GM21786 (cell line): ENCODE data around the gene MEGF11.

ENCODE experiments used
- ATAC-seq: cut with Tn5 transposase; IDR thresholded peaks from one replicate; pipeline ENCODE4 v1.9.1; 2021; ENCODE audit not compliant: unreplicated experiment

The MEGF11 gene

DNA sequence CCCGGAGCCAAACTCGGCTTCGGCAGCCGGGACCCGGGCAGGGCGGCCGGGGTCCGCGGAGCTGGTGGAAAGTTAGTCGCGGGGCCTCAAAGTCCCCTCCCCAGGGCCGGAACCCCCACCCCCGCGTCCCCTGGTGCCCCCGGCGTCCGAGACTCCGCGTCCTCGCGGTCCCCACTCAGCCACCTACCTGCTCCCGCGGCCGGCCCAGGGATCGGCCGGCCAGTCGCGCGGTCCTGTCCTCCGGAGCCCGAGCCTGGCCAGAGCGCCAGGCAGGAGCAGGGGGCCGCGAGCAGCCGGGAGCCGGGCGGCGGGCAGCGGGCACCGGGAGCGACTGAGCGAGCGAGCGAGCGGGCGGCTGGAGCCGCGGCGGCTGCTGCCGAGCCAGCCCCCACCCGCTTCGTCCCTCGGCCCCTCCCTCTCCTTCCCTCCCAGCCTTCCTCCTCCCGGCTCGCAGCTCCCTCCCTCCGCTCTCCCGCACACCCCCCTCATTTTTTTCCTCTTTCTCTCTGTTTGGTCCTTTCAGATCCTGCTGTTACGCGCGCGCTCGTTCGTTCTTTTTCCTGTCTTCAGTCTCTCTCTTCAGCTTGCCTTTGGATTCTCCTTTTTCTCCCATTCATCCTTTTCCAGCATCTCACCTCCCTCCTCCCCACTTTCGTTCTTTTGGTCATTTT lies at the start of gene MEGF11:
Gene MEGF11, minus strand, starts transcription at position 333 of the 671 bp plus-strand sequence. CDS start 125,347 bp downstream, outside the sequence.
- no peak for ATAC-seq

DNA sequence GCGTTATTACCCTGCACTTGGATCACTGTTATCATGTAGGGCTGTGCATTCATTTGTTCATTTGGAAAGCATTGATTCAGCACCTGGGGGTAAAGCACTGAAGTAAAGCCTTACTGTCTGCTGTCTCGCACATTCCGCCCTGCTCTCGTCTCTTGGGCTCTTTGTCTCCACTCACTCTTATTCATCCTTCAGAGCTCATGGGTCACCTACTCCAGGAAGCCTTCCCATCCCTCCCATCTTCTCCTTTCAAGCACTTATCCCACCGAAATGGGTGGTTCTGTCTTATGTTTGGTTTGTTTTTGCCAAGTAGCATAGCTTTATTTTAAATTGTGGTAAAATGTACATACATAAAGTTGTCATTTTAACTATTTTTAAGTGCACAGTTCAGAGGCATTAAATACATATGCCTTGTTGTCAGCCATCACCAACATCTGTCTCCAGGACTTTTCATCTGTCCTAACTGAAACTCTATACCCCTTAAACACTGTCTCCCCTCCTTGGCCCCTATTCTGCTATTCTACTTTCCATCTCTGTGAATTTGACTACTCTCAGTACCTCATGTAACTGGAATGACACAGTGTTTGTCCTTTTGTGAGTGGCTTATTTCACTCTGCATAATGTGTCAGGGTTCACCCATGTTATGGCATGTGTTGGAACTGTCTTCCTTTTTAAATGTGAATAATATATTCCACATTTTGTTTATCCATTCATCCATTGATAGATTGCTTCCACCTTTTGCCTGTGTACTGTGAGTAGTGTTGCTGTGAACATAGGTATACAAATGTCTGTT lies 49.1 kb upstream of the MEGF11 start:
- ATAC-seq: no peak

DNA sequence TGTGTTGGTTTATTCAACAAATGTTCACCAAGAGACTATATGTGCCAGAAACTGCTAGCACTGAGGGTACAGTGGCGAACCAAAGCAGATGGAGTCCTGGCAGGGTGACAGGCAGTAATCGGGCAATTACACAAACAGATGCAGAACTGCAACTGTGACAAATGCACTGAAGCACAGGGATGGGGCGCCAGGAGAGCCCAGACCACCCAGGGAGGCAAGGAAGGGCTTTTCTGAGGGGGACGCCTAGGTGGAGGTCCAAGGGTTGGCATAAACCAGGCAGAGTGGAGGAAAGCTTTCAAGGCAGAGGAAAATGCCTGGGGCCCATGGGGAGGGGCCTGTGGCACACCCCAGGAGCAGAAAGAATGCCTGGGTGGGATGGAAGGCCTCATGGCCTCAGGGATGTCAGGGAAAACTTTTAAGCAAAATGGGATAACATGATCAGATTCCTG lies 45.3 kb upstream of the MEGF11 start:
- ATAC-seq: no peak

DNA sequence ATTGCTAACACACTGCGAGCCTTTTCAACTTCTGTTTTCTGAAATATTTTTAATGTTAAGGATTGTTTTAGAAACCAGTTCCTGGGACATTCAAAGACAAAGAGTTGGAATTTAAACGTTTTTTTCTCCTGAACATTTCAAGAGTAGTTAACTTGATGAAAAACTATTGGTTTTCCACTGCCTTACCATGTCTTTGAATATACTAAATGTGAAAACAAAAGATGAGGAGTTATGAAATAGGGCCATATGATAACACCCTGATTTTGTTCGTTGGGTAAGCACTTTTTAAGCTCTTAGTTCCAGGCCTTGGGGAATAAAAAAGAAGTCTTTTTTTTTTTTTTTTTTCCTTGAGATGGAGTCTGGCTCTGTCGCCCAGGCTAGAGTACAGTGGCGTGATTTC lies 42.6 kb upstream of the MEGF11 start:
- ATAC-seq: no peak

DNA sequence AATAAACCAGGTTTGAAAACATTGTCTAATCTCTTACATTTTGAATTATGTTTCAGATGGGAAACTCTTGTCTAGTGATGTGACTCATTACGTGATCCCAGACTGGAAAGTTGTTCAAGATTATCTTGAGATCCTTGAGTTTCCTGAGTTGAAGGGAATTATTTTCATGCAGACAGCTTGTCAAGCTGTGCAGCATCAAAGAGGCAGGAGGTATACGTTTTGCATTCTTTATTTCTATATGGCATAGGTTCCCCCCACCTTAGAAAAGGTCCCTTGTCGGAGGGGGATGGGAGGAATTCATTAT lies 41.3 kb upstream of the MEGF11 start:
- no peak for ATAC-seq

DNA sequence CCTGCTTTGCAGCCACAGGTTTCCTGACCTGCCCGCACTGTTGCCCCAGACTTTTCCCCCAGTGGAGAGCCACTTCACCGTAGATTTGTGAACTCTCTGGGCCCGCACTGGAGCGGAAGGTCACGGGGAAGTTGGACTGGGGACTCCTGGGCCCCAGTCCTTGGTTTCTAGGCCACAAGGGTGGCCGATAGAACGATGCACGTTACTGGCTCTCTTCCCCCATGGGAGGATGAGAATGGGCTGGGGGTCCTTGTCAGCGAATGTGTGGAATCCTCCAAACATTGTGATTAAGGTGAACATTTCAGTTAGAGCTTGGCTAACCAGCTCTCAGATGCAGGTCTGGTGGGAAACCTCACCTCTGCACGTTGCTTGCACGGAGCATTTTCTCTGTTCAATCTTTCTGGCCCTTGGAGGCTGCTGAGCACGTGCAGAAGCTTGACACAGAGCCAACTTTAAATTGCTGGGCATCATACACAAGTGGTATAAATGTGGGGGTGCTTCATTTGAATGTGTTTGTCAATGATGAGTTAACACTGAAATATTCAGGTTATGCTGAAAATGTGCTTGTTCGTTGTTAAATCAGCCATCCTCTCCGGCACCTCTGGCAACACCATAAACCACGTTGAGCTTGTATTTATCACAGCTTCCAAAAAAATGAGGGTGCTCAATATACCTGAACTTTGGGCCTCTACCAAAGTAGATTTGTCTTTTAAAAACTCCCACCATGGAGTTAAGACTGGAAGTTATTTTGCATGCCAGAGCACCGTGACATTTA lies 40.8 kb upstream of the MEGF11 start:
- ATAC-seq: peak; percentile 8

DNA sequence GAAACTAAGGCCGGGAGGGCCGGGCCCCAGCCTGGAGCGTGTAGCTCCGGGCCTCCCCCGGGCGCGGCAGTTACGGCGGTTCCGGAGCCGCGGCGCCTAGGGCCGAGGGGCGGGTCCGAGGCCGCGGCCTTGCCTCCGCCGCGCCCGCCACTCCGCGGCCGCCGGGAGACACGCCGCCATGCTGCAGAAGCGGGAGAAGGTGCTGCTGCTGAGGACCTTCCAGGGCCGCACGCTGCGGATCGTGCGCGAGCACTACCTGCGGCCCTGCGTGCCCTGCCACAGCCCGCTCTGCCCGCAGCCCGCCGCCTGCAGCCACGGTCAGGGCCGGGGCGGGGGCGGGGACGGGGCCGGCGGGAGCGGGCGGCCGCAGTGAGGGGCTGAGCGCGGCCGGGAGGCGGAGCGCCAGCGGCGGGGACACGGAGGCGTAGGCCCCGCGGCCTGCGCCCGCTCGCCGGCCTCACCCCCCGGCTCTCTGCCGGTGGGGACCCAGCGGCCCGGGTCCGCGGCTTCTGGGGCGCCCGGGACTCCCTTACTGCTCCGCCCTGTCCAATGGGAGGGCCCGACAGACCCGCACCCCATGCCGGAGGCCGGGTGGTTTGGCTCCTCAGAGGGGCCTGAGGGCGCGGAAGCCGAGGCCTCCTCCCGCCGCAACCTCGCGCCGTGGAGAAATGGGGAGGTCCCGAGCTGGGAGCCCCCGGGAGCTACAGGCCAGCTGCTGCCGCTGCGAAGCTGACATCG lies 40.0 kb upstream of the MEGF11 start, which contains the start of gene DIS3L:
Gene DIS3L, plus strand, starts transcription at position 150 of the 738 bp plus-strand sequence. Its CDS starts 29 bp downstream, at position 179.
- ATAC-seq: peak; percentile 56

DNA sequence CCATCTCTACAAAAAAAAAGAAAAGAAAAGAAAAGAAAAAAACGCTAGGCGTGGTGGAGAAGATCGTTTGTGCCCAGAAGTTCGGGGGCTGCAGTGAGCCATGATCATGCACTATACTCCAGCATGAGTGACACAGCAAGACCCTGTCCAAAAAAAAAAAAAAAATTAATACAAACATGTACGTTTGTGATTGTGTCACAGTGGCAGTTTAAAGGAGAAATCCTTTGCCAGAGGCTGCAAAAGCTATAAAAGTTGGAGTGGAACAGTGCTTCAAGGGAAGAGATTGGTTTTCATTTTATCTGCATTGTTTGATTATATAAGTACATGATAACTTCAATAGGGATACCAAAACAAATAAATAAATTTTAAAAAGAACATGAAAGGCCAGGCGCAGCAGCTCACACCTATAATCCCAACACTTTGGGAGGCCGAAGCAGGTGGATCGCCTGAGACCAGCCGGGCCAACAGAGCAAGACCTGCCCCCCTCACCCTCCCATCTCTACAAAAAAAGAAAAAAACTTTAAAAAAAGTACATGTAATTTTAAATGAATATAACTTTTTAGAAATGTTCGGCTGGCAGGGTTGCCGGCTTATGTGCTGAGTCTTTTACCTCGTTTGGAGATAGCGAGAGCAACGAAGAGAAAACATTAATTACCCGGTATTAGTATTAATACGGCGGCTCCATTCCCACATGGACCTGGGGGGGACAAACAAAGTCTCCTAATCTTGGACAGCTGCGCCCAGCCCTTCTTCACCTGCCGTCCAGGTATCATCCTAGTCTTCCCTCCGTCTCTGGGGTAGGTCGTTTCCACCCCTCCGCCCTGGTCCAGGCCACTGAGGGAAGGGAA lies 39.2 kb upstream of the MEGF11 start:
- ATAC-seq: no peak

DNA sequence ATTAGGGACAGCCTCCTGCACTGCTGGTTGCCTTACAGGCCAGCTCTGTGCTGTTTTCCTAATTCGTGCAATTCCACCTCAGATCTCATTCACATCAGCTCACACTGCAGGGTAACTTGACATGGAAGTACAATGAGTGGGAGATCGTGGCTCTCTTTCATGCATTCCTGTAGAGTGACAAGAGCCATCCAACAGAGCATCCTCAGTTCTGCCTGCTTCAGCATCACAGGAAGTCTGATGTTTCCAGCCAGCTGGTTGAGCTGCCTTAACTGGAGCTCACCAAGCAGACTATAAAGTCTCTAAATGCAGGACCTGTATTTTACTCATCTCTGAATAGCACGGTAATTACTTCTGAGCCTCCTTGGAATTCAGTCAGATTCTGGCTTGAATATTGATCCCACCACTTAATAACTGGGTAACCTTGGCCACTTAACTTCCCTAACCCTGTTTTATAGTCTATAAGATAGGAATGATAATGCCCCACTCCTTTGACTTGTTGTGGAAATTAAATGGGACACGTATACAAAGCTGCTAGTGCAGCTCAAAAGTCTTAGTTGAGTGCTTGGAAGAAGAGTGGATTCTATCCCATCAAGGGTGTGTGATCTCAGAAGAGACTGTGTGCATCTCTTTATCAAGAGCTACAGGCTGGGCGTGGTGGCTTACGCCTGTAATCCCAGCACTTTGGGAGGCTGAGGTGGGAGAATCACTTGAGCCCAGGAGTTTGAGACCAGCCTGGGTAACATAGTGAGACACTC lies 38.4 kb upstream of the MEGF11 start:
- no peak for ATAC-seq

DNA sequence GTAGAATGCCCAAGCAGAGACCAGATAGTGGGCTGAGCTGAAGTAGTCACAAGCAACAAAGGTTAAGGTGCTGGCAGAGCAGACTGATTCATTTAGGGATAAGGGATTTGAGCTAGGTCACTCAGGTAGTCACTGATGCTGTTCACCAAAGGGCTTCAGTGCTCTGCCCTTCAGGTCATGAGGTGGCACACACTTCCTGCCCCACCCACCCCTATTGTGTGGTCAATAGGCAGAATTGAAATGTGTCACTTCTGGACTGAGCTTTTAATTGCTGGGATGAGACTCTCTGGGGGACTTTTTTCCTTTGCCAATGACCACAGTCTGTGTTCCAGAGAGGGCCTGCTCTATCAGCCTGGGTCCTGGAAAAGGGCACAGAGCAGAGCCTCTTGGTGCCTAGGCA lies 37.0 kb upstream of the MEGF11 start:
- ATAC-seq: no peak

DNA sequence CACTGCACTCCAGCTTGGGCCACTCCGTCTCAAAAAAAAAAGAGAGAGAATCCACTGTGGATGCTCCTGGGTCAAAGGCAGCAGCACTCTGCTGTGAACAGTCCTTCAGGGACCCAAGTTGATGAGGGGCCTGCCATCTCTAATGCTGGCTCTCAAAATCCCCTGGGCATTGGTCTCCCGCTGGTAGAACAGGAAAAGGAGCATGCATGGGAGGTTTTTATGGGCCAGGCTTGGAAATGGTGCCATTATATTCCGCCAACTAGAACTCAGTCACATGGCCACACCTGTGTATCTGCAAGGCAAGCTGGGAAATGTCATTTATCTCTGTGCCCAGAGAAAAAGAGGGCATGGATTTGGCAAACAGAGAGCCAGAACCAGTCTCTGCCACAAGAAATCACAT lies 36.5 kb upstream of the MEGF11 start:
- ATAC-seq: no peak

DNA sequence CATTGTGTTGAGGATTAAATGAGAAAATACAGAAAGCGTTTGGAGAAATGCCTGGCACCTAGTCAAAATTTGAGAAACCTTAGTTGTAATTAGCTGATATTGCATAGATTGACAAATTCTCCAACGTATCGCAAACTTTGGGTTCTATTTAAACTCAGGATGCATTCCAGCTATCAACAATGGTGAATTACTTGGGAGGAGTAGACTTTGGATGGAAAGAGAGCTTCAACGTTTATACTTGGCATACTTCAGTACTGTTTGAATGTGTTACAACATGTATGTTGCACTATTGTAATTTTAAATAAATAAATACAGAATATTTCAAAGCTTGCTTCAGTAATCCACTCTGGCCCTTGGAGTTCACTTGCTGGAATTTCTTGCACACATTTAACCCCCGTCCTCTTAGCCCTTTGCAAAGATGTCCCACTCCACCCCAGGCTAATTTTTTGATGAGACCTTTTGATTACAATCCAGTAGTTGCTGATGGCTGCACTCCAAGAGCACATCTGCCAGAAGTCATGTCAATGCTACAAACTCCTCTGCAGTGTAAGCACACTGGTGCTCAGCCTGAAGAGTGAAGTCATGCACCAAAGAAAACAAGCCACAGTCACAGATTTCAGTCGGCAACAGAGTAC lies 35.1 kb upstream of the MEGF11 start:
- ATAC-seq: no peak

DNA sequence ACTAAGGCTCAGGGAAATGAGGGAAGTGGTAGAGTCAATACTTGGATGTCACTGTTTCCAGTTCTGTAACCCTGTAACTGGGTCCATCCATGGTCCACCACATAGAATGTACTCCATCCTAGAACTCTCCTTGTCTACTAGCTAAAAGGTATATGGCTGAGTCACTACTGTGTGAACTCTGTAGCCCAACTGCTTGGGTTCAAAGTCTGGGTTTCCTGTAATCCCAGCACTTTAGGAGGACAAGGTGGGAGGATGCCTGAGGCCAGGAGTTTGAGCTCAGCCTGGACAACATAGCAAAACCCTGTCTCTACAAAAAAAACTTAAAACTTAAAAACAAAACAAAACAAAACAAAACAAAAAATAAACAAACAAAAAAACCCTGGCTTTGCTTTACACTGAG lies 34.5 kb upstream of the MEGF11 start:
- ATAC-seq: no peak

DNA sequence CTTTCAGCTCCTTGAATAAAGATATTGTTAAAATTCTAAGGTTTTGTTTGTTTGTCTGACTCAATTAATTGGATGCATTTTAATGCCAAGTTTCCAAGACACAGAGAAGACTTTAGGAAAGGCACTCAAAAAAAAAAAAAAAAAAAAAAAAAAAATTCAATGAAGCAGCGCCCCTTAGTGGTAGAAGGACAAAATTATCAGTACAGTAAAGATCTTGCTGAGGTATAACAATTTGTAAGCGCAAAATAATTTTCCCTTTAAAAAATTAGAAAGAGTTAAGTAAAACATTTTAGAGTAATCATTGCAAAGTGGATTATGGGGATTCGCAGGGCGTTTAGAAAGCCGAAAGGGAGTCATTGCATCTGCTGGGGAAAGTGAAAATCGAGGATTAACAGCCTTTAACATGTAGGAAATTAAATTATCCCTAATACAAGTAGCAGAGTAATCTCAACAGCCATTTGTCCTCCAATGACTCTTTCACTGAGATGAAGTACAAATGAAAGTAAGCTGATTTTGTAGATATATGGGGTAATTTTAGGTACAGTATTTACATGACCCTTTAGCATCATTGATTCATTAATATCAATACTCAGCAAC lies 34.0 kb upstream of the MEGF11 start:
- no peak for ATAC-seq

DNA sequence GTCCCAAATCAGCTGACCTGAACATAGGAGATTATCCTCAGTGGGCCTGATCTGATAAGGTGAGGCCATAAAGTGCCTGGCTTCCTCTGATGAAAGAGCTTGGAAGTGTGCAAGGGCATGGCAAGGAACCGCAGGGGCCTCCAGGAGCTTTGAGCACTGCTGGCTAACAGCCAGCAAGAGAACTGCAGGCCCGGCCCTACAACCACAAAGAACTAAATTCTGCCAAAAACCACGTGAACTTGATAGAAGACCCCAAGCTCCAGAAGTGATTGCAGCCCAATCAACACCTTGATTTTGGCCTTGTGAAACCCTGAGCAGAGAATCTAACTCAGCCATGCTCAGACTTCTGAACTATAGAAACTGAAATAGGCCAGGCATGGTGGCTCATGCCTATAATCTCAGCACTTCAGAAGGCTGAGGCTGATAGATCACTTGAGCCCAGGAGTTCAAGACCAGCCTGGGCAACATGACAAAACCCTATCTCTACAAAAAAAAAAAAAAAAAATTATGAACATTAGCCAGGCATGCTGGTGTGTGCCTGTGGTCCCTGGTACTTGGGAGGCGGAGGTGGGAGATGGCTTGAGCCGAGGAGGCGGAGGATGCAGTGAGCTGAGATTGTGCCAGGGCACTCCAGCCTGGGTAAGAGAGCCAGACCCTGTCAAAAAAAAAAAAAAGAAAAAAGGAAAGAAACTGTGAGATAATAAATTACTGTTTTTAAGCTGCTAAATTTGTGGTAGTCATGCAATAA lies 32.2 kb upstream of the MEGF11 start:
- ATAC-seq: no peak

DNA sequence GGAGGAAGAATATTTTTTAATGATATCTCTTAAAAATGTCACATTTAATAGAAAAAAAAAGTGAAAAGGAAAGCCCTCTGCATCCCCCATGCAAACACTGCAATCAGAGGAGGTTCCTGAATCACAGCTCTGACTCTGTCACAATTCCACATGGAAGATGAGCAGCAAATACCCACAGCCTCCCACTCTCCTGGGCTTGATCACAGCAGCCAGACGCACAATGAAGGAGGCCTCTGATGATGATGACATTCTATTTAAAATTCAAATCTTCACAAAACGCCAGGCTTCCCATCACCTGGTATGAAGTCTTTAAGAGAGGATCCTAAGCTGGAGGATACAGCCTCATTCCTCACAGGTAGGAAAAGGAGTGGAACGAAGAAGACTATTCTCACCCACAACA lies 30.7 kb upstream of the MEGF11 start:
- ATAC-seq: no peak

DNA sequence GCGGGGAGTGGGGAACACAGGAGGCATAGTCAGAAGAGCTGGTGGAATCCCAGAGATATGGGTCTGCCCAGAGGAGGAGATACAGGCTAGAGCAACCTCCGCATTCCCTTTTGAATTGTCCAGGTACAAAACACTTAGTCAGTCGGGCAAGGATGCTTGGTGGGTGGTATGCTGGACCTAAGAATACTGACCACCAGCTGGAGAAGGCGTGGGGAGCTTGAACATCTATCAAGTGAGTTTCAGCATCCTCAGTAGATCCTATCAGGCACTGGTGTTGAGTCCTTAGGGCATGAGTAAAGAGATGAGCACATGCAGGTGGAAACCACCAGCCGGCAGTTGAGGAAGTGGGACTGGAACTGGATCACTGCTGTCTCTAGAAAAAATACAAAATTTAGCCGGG lies 25.1 kb upstream of the MEGF11 start:
- ATAC-seq: no peak

DNA sequence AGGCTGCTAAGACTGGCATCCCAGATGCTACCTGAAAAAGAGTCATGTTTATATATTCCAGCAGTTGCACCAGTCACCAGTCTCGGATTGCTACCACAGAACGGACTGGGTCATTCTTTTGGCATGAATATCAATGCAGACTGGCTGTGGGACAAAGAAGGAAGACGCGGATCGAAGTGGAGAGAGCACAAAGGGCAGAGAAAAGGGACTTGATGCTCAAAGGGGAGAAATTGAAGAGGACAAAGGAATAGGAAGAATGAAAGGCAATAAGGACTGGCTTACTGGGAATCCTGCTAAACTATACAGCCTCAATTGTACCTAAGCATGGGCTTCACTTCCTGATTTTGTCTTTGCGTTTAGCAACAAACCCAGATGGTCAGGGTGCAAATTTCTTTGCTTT lies 24.5 kb upstream of the MEGF11 start:
- ATAC-seq: no peak
